HG03460 (cell line): ENCODE measurements around the gene ARHGAP26.

Experiments
- ATAC-seq: cut with Tn5 transposase; IDR thresholded peaks from one replicate; pipeline ENCODE4 v1.9.1; 2021; ENCODE audit not compliant: unreplicated experiment

The ARHGAP26 gene

GRCh38 chr5:143249851-143250250 is 479.7 kb downstream of the ARHGAP26 start:
- ATAC-seq = no peak

- no peak for ATAC-seq
These were observed 481.0 kb downstream of the ARHGAP26 start for GRCh38 chr5:143251190-143251589.

- ATAC-seq = no peak
These were observed 481.8 kb downstream of the ARHGAP26 start for GRCh38 chr5:143251946-143252345.

GRCh38 chr5:143254819-143255218 is 484.6 kb downstream of the ARHGAP26 start:
- no peak for ATAC-seq

GRCh38 chr5:143258559-143259253 is 488.5 kb downstream of the ARHGAP26 start:
- ATAC-seq = no peak

GRCh38 chr5:143259254-143259605 is 489.1 kb downstream of the ARHGAP26 start:
- ATAC-seq = no peak

GRCh38 chr5:143261748-143262392 is 491.7 kb downstream of the ARHGAP26 start:
- ATAC-seq = no peak

- ATAC-seq = no peak
These were observed 492.4 kb downstream of the ARHGAP26 start for GRCh38 chr5:143262393-143263174.

GRCh38 chr5:143263272-143263810 is 493.2 kb downstream of the ARHGAP26 start:
- no peak for ATAC-seq

- no peak for ATAC-seq
These were observed 495.8 kb downstream of the ARHGAP26 start for GRCh38 chr5:143265995-143266394.

GRCh38 chr5:143267186-143267585 is 497.0 kb downstream of the ARHGAP26 start:
- no peak for ATAC-seq

- ATAC-seq = no peak
These were observed 498.2 kb downstream of the ARHGAP26 start for GRCh38 chr5:143268388-143268787.

- ATAC-seq = no peak
These were observed 501.3 kb downstream of the ARHGAP26 start for GRCh38 chr5:143271431-143271830.

- ATAC-seq = no peak
These were observed 504.8 kb downstream of the ARHGAP26 start for GRCh38 chr5:143274952-143275351.

GRCh38 chr5:143275512-143276363 is 505.6 kb downstream of the ARHGAP26 start:
- ATAC-seq = no peak

- ATAC-seq = no peak
These were observed 507.4 kb downstream of the ARHGAP26 start for GRCh38 chr5:143277536-143277935.
